Liver (tissue), 3 donors: ENCODE data around the gene COL4A1.

Experiments
- ATF3 ChIP-seq: IDR thresholded peaks from 2 replicates; pipeline ENCODE4 v1.6.1; 2016; ENCODE audit warnings: antibody characterized with exemption
- CTCF ChIP-seq: fragments of 150-350 bp; IDR thresholded peaks from 2 replicates; pipeline ENCODE4 v1.5.1; 2017; ENCODE audit warnings: improper control_type of control experiment, low read depth, low read length; ENCODE audit not compliant: missing input control
- EGR1 ChIP-seq, 2 donors: IDR thresholded peaks; 2 replicates each; pipeline ENCODE4 v1.6.1; 2016 to 2018; ENCODE audit warnings: antibody characterized with exemption in 2 of 2, low read depth in 2 of 2
- FOXA1 ChIP-seq: IDR thresholded peaks from 2 replicates; pipeline ENCODE4 v1.6.1; 2016; ENCODE audit warnings: antibody characterized with exemption
- FOXA2 ChIP-seq: IDR thresholded peaks from 2 replicates; pipeline ENCODE4 v1.6.1; 2016; ENCODE audit warnings: antibody characterized with exemption
- GABPA ChIP-seq, 2 donors: IDR thresholded peaks in 1 of 2; conservative IDR thresholded peaks in 1 of 2; 2 replicates each; pipeline ENCODE4 v1.6.1; 2016; ENCODE audit warnings: antibody characterized with exemption in 2 of 2, mild to moderate bottlenecking in 1 of 2, moderate library complexity in 1 of 2
- HNF4G ChIP-seq: IDR thresholded peaks from 2 replicates; pipeline ENCODE4 v1.6.1; 2016; ENCODE audit warnings: antibody characterized with exemption
- JUND ChIP-seq, 2 donors: IDR thresholded peaks; 2 replicates each; pipeline ENCODE4 v1.6.1; 2016; ENCODE audit warnings: antibody characterized with exemption in 2 of 2
- MAX ChIP-seq: IDR thresholded peaks from 2 replicates; pipeline ENCODE4 v1.6.1; 2016; ENCODE audit warnings: antibody characterized with exemption
- RAD21 ChIP-seq, 2 donors: IDR thresholded peaks; 2 replicates each; pipeline ENCODE4 v1.6.1; 2016; ENCODE audit warnings: antibody characterized with exemption in 2 of 2, mild to moderate bottlenecking in 2 of 2
- TAF1 ChIP-seq: conservative IDR thresholded peaks from 2 replicates; pipeline ENCODE4 v1.6.1; 2016; ENCODE audit warnings: antibody characterized with exemption, mild to moderate bottlenecking
- YY1 ChIP-seq: IDR thresholded peaks from 2 replicates; pipeline ENCODE4 v1.6.1; 2016; ENCODE audit warnings: antibody characterized with exemption, mild to moderate bottlenecking
- TF ChIP-seq, protein P1 (sequence below): IDR thresholded peaks from 2 replicates; pipeline ENCODE4 v1.6.1; 2016; ENCODE audit warnings: antibody characterized with exemption, mild to moderate bottlenecking
- TF ChIP-seq, protein P2 (sequence below): IDR thresholded peaks from 2 replicates; pipeline ENCODE4 v1.6.1; 2016; ENCODE audit warnings: antibody characterized with exemption
- donor health status: healthy.
- donor health status: healthy.

DNA sequence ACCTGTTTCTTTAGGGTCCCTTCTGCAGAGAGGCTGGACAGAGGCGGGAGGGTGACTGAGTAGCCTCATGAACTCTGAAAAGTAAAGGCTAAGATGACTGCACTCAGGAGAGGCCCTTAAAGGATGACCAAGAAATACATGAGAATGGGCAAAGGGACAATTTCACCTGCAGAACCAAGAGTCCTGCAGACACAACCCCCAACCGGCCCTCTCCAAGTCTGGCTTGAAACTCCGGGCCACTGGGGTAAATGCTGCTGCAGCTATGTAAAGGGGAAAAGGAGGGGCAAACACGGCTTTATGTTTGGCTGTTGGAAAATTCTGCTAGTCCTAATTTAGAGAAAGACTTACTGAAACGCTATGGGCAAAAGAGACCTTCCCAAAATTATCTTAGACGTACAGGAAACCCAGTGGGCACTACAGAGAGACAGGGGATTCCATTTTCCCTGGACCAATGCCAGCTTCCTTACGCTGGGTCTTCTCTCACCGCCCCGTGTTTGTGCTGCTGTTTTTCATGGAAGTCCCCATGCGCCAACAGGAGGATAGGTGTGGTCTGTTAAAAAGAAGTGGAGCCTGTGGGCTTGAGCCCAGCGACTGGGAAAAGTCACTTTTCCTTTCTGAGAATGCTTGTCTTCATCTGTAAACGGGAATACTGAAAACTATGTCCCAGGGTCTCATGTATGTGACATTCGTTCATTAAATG, 10.7 kb upstream of the COL4A1 start:
- TF ChIP-seq RAD21 (IDR thresholded peaks at IDR 0.05): no peak
- no peak for TF ChIP-seq CTCF
- no peak for TF ChIP-seq TAF1
- no peak for TF ChIP-seq HNF4G
- TF ChIP-seq JUND (IDR thresholded peaks at IDR 0.05): no peak
- TF ChIP-seq YY1: no peak
- TF ChIP-seq FOXA2: no peak
- no peak for TF ChIP-seq MAX
- no peak for TF ChIP-seq FOXA1
- TF ChIP-seq, protein P1, sequence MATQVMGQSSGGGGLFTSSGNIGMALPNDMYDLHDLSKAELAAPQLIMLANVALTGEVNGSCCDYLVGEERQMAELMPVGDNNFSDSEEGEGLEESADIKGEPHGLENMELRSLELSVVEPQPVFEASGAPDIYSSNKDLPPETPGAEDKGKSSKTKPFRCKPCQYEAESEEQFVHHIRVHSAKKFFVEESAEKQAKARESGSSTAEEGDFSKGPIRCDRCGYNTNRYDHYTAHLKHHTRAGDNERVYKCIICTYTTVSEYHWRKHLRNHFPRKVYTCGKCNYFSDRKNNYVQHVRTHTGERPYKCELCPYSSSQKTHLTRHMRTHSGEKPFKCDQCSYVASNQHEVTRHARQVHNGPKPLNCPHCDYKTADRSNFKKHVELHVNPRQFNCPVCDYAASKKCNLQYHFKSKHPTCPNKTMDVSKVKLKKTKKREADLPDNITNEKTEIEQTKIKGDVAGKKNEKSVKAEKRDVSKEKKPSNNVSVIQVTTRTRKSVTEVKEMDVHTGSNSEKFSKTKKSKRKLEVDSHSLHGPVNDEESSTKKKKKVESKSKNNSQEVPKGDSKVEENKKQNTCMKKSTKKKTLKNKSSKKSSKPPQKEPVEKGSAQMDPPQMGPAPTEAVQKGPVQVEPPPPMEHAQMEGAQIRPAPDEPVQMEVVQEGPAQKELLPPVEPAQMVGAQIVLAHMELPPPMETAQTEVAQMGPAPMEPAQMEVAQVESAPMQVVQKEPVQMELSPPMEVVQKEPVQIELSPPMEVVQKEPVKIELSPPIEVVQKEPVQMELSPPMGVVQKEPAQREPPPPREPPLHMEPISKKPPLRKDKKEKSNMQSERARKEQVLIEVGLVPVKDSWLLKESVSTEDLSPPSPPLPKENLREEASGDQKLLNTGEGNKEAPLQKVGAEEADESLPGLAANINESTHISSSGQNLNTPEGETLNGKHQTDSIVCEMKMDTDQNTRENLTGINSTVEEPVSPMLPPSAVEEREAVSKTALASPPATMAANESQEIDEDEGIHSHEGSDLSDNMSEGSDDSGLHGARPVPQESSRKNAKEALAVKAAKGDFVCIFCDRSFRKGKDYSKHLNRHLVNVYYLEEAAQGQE: no peak
- TF ChIP-seq, protein P2, sequence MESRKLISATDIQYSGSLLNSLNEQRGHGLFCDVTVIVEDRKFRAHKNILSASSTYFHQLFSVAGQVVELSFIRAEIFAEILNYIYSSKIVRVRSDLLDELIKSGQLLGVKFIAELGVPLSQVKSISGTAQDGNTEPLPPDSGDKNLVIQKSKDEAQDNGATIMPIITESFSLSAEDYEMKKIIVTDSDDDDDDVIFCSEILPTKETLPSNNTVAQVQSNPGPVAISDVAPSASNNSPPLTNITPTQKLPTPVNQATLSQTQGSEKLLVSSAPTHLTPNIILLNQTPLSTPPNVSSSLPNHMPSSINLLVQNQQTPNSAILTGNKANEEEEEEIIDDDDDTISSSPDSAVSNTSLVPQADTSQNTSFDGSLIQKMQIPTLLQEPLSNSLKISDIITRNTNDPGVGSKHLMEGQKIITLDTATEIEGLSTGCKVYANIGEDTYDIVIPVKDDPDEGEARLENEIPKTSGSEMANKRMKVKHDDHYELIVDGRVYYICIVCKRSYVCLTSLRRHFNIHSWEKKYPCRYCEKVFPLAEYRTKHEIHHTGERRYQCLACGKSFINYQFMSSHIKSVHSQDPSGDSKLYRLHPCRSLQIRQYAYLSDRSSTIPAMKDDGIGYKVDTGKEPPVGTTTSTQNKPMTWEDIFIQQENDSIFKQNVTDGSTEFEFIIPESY: no peak
- TF ChIP-seq GABPA (IDR thresholded peaks at IDR 0.05 in 1 of 2, conservative IDR thresholded peaks at IDR 0.05 in 1 of 2): no peak
- TF ChIP-seq ATF3: no peak
- no peak for TF ChIP-seq EGR1 (IDR thresholded peaks at IDR 0.05; ENCODE audit: low read depth in 2 of 2)
